ENCODE data around the gene MYO16. TPM values are rescaled to one million over a fixed set of nuclear protein-coding genes. Genes with fewer than 3 reads are reported as not detected.
A peak's percentile ranks its signal among the peaks of the same experiment; 100 is the strongest.

Gene MYO16
- total RNA-seq, 6 experiments from 2014 or later, result not detected

DNA sequence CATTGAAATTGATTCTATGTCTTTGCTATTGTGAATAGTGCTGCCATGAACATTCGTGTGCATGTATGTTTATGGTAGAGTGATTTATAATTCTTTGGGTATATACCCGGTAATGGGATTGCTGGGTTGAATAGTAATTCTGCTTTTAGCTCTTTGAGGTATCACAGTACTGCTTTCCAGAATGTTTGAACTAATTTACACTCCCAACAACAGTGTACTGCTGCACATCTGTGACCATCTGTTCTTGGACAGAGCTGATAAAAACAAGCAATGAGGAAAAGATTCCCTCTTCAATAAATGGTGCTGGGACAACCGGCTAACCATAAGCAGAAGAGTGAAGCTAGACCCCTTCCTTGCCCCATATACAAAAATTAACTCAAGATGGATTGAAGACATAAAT, 231.0 kb downstream of the MYO16 start:
- TF ChIP-seq, protein P1, sequence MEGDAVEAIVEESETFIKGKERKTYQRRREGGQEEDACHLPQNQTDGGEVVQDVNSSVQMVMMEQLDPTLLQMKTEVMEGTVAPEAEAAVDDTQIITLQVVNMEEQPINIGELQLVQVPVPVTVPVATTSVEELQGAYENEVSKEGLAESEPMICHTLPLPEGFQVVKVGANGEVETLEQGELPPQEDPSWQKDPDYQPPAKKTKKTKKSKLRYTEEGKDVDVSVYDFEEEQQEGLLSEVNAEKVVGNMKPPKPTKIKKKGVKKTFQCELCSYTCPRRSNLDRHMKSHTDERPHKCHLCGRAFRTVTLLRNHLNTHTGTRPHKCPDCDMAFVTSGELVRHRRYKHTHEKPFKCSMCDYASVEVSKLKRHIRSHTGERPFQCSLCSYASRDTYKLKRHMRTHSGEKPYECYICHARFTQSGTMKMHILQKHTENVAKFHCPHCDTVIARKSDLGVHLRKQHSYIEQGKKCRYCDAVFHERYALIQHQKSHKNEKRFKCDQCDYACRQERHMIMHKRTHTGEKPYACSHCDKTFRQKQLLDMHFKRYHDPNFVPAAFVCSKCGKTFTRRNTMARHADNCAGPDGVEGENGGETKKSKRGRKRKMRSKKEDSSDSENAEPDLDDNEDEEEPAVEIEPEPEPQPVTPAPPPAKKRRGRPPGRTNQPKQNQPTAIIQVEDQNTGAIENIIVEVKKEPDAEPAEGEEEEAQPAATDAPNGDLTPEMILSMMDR (IDR thresholded peaks at IDR 0.05), result no peak
- H3K4me1 Mint-ChIP-seq (ENCODE audit: low read depth), result peaks cover 26% of the 10 kb centered on the region
- no peaks in the 10 kb centered on the region for H3K36me3 Mint-ChIP-seq (ENCODE audit: low read depth)
- DNase-seq, result no peak
- peaks cover 4% of the 10 kb centered on the region; the same call in 1 of the 2 replicates for H3K9me3 Mint-ChIP-seq
- H3K27ac Mint-ChIP-seq, result no peak overlapping the region
- H3K4me3 Mint-ChIP-seq, result no peak overlapping the region
- H3K27me3 Mint-ChIP-seq (ENCODE audit: insufficient read depth), result no peaks in the 10 kb centered on the region; the same call in none of the 2 replicates

DNA sequence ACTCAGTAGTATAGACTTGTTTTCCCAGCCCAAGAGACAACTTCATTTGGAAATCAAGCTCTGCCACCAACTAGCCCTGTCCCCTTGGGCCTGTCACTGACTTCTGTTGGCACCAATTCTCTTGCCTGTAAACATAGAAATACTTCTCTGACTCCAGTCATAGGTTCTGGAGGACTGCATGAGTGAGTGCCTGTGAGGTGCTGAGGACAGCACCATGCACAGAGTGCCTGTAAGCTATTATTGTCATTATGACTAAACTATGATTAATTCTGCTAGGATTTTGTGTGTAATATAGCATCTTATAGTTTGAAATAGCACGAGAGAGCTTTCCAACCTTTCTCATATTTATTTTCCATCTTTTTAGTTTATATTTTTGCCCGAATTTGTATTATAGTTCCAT, 247.9 kb downstream of the MYO16 start:
- TF ChIP-seq, protein P1 (IDR thresholded peaks at IDR 0.05), result no peak
- peaks cover 3% of the 10 kb centered on the region for H3K27me3 Mint-ChIP-seq (ENCODE audit: insufficient read depth)

DNA sequence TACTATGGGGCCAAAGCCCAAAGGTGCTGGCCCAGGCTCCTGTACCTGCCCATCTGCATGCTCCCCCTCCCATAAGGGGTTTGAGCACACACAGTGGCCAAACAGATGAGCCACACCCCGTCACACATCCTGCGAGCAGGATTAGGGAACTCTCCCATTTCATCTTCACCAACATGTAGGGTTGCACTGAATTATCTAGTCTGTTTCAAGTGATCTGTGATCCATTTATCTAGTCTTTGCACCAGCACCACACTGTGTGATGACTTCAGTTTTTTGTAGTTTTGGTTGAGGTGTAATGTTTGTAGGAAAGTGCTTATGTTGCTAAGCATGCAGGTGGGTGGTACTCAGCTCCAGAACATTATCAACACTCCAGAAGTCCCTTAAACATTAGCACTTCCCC, 249.3 kb downstream of the MYO16 start:
- H3K4me1 Mint-ChIP-seq (ENCODE audit: low read depth), result no peaks in the 10 kb centered on the region
- H3K9me3 Mint-ChIP-seq, result 0 out of 2 replicates have a peak, but pooled peaks cover 4% of the 10 kb centered on the region
- H3K27me3 Mint-ChIP-seq (ENCODE audit: insufficient read depth), result peaks cover 3% of the 10 kb centered on the region; the same call in 1 of the 2 replicates
- DNase-seq, result no peak
- H3K36me3 Mint-ChIP-seq (ENCODE audit: low read depth), result no peaks in the 10 kb centered on the region
- TF ChIP-seq, protein P1 (IDR thresholded peaks at IDR 0.05), result no peak
- H3K27ac Mint-ChIP-seq, result no peak overlapping the region
- no peak overlapping the region for H3K4me3 Mint-ChIP-seq

More for the DNA sequence above, 247.9 kb downstream of the MYO16 start:
- no peaks in the 10 kb centered on the region for H3K36me3 Mint-ChIP-seq (ENCODE audit: low read depth)
- no peak overlapping the region for H3K27ac Mint-ChIP-seq
- H3K9me3 Mint-ChIP-seq, result 0 out of 2 replicates have a peak, but pooled peaks cover 4% of the 10 kb centered on the region
- H3K4me1 Mint-ChIP-seq (ENCODE audit: low read depth), result no peaks in the 10 kb centered on the region
- peak; percentile 36 for DNase-seq
- no peak overlapping the region for H3K4me3 Mint-ChIP-seq

DNA sequence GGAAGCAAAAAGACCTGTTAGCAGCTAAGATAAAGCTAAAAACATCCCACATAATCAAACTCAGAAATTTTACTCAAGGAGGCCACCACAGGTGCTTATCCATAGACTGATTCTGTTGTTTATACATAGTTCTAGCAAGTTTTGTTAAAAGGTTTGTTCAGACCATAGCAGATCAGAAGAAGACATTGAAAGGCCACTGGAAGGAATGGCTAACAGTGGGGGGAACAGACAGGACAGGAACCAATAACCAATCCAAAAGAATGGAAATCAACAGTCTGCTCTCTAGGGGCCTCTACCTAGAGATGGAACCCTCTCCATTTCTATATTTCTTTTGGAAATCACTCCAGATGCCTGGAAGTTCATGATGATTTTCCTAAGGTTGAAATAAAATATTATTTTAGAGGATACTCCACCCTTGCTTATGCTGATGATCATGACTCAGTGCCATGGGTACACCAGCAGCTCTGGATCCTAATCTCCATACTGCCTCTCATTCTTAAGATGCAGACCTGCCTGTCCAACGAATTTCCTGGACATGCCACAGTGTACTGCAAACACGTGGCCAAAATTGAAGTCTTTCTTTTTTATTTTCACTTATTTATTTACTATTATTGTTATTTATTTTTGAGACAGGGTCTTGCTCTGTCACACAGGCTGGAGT, 260.0 kb downstream of the MYO16 start:
- TF ChIP-seq, protein P1 (IDR thresholded peaks at IDR 0.05), result no peak
- H3K27ac Mint-ChIP-seq, result no peak overlapping the region
- no peak overlapping the region for H3K4me3 Mint-ChIP-seq
- H3K4me1 Mint-ChIP-seq (ENCODE audit: low read depth), result peaks cover 6% of the 10 kb centered on the region; the same call in 1 of the 2 replicates
- no peaks in the 10 kb centered on the region for H3K36me3 Mint-ChIP-seq (ENCODE audit: low read depth)
- H3K9me3 Mint-ChIP-seq, result no peaks in the 10 kb centered on the region
- H3K27me3 Mint-ChIP-seq (ENCODE audit: insufficient read depth), result peaks cover 5% of the 10 kb centered on the region
- no peak for DNase-seq

DNA sequence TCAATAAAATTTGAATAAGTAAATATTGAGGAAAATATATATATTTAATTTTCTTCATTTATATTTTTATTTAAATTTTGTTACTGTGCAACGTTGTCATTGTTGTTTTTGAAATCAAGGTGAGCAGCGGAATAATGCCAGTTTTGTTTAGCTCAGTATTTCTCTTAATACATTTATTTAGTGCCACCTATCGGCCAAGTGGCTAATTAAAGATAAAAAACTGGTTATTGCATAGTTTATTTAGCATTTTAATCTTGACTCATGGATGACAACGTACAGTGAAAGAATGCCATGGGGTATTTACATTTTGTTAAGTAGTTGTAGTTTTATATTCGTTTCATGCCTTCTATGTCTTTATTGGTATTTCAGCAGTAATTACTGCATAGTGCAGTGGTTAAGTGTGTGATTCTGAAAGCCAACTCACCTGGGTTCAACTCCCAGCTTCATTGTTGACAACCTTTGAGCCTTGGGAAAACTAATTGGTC, 265.9 kb downstream of the MYO16 start:
- peaks cover 9% of the 10 kb centered on the region for H3K27me3 Mint-ChIP-seq (ENCODE audit: insufficient read depth)
- H3K9me3 Mint-ChIP-seq, result no peaks in the 10 kb centered on the region
- H3K4me3 Mint-ChIP-seq, result no peak overlapping the region
- peaks cover 11% of the 10 kb centered on the region for H3K4me1 Mint-ChIP-seq (ENCODE audit: low read depth)
- no peaks in the 10 kb centered on the region for H3K36me3 Mint-ChIP-seq (ENCODE audit: low read depth)
- peak; percentile 61 for DNase-seq
- TF ChIP-seq, protein P1 (IDR thresholded peaks at IDR 0.05), result peak; percentile 87
- H3K27ac Mint-ChIP-seq, result no peak overlapping the region

All from HFFc6 (cell line).